ENCODE data around the gene KARS1. TPM values are rescaled to one million over a fixed set of nuclear protein-coding genes. Genes with fewer than 3 reads are reported as not detected.
A peak's percentile ranks its signal among the peaks of the same experiment; 100 is the strongest.
"Not testable (repeated sequence)": the region's sequence is repeated elsewhere in the genome, so short reads cannot be mapped to it uniquely, and the experiment has no call there.

KARS1 gene
- total and polyA plus RNA-seq, 2 of the 4 experiments (the other 2 are of a cell fraction): 122 to 228 TPM

- H3K14ac ChIP-seq (replicated peaks; ENCODE audit: low read depth, low read length): no peak overlapping the region
- no CpG with 5 or more reads among the region's 6 CpGs for WGBS, 2 experiments (ENCODE audit: extremely low coverage in 2 of 2, insufficient read length in 1 of 2)
- dilution Hi-C loops (cut with HindIII; ENCODE audit: low sequenced_read_pairs, unreplicated experiment) (no loop called here), intact Hi-C loops (cut with micrococcal nuclease) (no loop called here), in situ Hi-C loops (cut with MboI; ENCODE audit: low sequenced_read_pairs) (loop anchor here (25.0 kb wide), 1 partner anchor 381 kb away; the partner anchor contains the start of genes CTRB1 and CTRB2)
- peaks cover 6% of the 10 kb centered on the region; the same call in 1 of the 2 replicates for H3K9me1 ChIP-seq (ENCODE audit: insufficient read depth, low read length)
- H3K4me3 ChIP-seq (ENCODE audit: insufficient read depth, low read depth, low read length): no peak overlapping the region
- H2AFZ ChIP-seq (replicated peaks; ENCODE audit: low read length, poor library complexity): no peak overlapping the region
- peaks cover 3% of the 10 kb centered on the region; the same call in 1 of the 2 replicates for H3K9me3 ChIP-seq (ENCODE audit: control insufficient read depth, insufficient read depth, low read length)
- H4K20me1 ChIP-seq (ENCODE audit: insufficient read depth, low read length): no peaks in the 10 kb centered on the region
- no peak overlapping the region for H2AK5ac ChIP-seq (ENCODE audit: low read depth, low read length)
- H3K27ac ChIP-seq (ENCODE audit: insufficient read depth, low read length): no peak overlapping the region
- ChIA-PET POLR2A (ENCODE audit: unreplicated experiment) (no interaction called here), CTCF (no interaction called here)
- H4K91ac ChIP-seq (ENCODE audit: insufficient read depth, low read depth, low read length): no peak overlapping the region
- no peak overlapping the region for H4K8ac ChIP-seq (ENCODE audit: low read depth in 2 of 2, low read length in 2 of 2)
- BruUV-seq (replicated peaks): no TSS peak
- peaks cover 6% of the 10 kb centered on the region for H3K36me3 ChIP-seq (ENCODE audit: control insufficient read depth, insufficient read depth, low read length)
- peaks cover 6% of the 10 kb centered on the region for H3K4me1 ChIP-seq (ENCODE audit: control insufficient read depth, insufficient read depth, low read length)
- H2BK15ac ChIP-seq (ENCODE audit: low read depth, low read length): no peak overlapping the region
- no peak overlapping the region for H2AK9ac ChIP-seq (replicated peaks; ENCODE audit: low read depth, low read length, poor library complexity)
- H3K79me1 ChIP-seq (ENCODE audit: low read depth in 1 of 2, low read length in 2 of 2): peaks cover 0 to 5% of the 10 kb centered on the region in 2 experiments; a peak in 1 of 4 replicates
- H3K4me2 ChIP-seq (ENCODE audit: low read depth, low read length): no peak overlapping the region
- H3K23ac ChIP-seq (ENCODE audit: low read depth, low read length): no peak overlapping the region
- TF ChIP-seq MXI1 (IDR thresholded peaks at IDR 0.05; ENCODE audit: borderline replicate concordance, low read depth, low read length) (no peak), FOS (IDR thresholded peaks at IDR 0.05; ENCODE audit: low read depth, low read length) (no peak)
- no peak overlapping the region for H2BK5ac ChIP-seq (ENCODE audit: low read depth, low read length, poor library complexity, severe bottlenecking)
- H2BK120ac ChIP-seq (ENCODE audit: low read depth, low read length): no peak overlapping the region
- no peak overlapping the region for H2BK20ac ChIP-seq (ENCODE audit: low read depth, low read length)
- H3K4ac ChIP-seq (ENCODE audit: low read depth, low read length): no peak overlapping the region
- no peak overlapping the region for H3K18ac ChIP-seq (ENCODE audit: low read depth, low read length)
- DNase-seq (no peak), ATAC-seq (ENCODE audit: low read depth) (no peak)
- no peak overlapping the region for H3K9ac ChIP-seq (ENCODE audit: low read depth, low read length)
- no peak overlapping the region for H3K56ac ChIP-seq (ENCODE audit: extremely low read depth, insufficient read depth, low read length)
- no peaks in the 10 kb centered on the region for H3K27me3 ChIP-seq (ENCODE audit: control insufficient read depth, insufficient read depth, low read length)
- H4K5ac ChIP-seq (ENCODE audit: low read depth, low read length): no peak overlapping the region
Observed at GRCh38 chr16:75593308-75593707, 54.2 kb downstream of the KARS1 start.

- H3K27me3 ChIP-seq (ENCODE audit: control insufficient read depth, insufficient read depth, low read length); H3K36me3 ChIP-seq (ENCODE audit: control insufficient read depth, insufficient read depth, low read length); H3K4me1 ChIP-seq (ENCODE audit: control insufficient read depth, insufficient read depth, low read length); H4K5ac ChIP-seq (ENCODE audit: low read depth, low read length); H3K79me1 ChIP-seq (ENCODE audit: low read depth in 1 of 2, low read length in 2 of 2); H4K20me1 ChIP-seq (ENCODE audit: insufficient read depth, low read length); H2BK15ac ChIP-seq (ENCODE audit: low read depth, low read length); H2BK5ac ChIP-seq (ENCODE audit: low read depth, low read length, poor library complexity, severe bottlenecking); H3K4ac ChIP-seq (ENCODE audit: low read depth, low read length); H2BK20ac ChIP-seq (ENCODE audit: low read depth, low read length); dilution Hi-C loops (cut with HindIII; ENCODE audit: low sequenced_read_pairs, unreplicated experiment); H3K23ac ChIP-seq (ENCODE audit: low read depth, low read length); H3K18ac ChIP-seq (ENCODE audit: low read depth, low read length); H2AK9ac ChIP-seq (replicated peaks; ENCODE audit: low read depth, low read length, poor library complexity); H3K9ac ChIP-seq (ENCODE audit: low read depth, low read length); BruUV-seq (replicated peaks); H3K4me2 ChIP-seq (ENCODE audit: low read depth, low read length); H3K4me3 ChIP-seq (ENCODE audit: insufficient read depth, low read depth, low read length); H4K91ac ChIP-seq (ENCODE audit: insufficient read depth, low read depth, low read length); H3K56ac ChIP-seq (ENCODE audit: extremely low read depth, insufficient read depth, low read length); H4K8ac ChIP-seq (ENCODE audit: low read depth in 2 of 2, low read length in 2 of 2); H3K9me3 ChIP-seq (ENCODE audit: control insufficient read depth, insufficient read depth, low read length); H2AK5ac ChIP-seq (ENCODE audit: low read depth, low read length); H2BK120ac ChIP-seq (ENCODE audit: low read depth, low read length); H3K14ac ChIP-seq (replicated peaks; ENCODE audit: low read depth, low read length); H3K9me1 ChIP-seq (ENCODE audit: insufficient read depth, low read length); H3K27ac ChIP-seq (ENCODE audit: insufficient read depth, low read length); H2AFZ ChIP-seq (replicated peaks; ENCODE audit: low read length, poor library complexity): not testable (repeated sequence)
- POLR2A ChIA-PET (ENCODE audit: unreplicated experiment): interaction anchor here (0.7 kb wide), 1 partner anchor 12 kb away, joined by 3 read pairs; no protein-coding TSS in a partner anchor
- in situ Hi-C loops (cut with MboI; ENCODE audit: low sequenced_read_pairs) (loop anchor here (25.0 kb wide), 1 partner anchor 380 kb away; the partner anchor contains the start of genes CTRB1 and CTRB2), intact Hi-C loops (cut with micrococcal nuclease) (loop anchor here (1.0 kb wide), 2 partner anchors 121 to 393 kb away; no protein-coding TSS in a partner anchor)
- ATAC-seq (ENCODE audit: low read depth) (peak; percentile 16; the same call in 1 of the 2 replicates), DNase-seq (peak; percentile 61)
- CTCF ChIA-PET: interaction anchor here (0.6 to 1.3 kb wide), 5 partner anchors 38 to 1094 kb away, joined by 3 to 6 read pairs (median 3); no protein-coding TSS in a partner anchor
- 16% methylated on average over 5 of the region's 9 CpGs; no CpG with 5 or more reads in 1 of the 2 experiments for WGBS, 2 experiments (ENCODE audit: extremely low coverage in 2 of 2, insufficient read length in 1 of 2)
Observed at GRCh38 chr16:75591927-75592326, 55.5 kb downstream of the KARS1 start.
